NCI-H2196 (cell line): ENCODE measurements around the gene ABCB8.

Experiments used
- DNase-seq: peaks from one replicate; lab custom pipeline; 2025; ENCODE audit not compliant: unreplicated experiment; lab: John Stamatoyannopoulos, UW

The ABCB8 gene

GRCh38 chr7:151056666-151057505, 28.6 kb downstream of the ABCB8 start:
- no peak for DNase-seq

GRCh38 chr7:151057506-151057988, 29.3 kb downstream of the ABCB8 start, which contains the start of gene CDK5:
TSS of gene CDK5 (minus strand) at chr7:151057897. CDS start at chr7:151057848, 49 bp downstream.
- no peak for DNase-seq

DNA sequence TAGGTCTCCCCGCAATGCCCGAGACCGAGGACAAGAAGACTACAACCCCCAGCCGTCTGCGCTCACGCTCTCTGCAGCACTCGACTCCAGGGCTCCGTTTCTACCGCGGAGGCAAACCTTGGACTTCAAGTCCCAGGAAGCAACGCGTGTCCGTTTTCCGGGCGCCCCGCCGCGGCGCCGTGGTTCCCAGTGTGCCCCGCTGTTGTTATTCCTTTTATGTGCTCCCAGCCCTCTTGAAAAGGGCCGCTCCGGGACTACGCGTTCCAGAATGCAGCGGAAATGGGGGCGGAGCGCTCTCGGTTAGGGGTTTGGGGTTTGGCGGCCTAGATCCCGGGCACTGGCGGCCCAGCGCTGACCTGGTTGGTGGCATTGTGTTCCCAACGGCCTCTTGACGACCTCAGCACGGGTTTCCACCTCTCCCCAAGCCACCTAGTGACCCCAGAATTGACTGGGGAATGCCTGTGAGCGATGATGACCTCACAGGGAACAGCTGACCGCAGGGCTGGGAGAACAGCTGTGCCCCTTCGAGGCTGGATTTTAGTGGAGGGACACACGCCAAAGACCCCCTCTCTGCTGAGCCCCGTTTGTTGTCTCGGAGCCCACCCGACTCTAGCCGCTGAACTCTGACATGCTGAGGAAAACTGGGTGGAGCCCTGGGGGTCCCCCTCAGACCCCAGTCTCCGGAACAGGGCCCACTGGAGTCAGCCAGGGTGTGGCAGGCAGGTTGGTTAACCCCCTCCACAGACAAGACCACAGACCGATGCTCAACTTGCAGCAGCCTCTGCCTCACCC, 29.9 kb downstream of the ABCB8 start:
- peak; percentile 93 for DNase-seq

DNA sequence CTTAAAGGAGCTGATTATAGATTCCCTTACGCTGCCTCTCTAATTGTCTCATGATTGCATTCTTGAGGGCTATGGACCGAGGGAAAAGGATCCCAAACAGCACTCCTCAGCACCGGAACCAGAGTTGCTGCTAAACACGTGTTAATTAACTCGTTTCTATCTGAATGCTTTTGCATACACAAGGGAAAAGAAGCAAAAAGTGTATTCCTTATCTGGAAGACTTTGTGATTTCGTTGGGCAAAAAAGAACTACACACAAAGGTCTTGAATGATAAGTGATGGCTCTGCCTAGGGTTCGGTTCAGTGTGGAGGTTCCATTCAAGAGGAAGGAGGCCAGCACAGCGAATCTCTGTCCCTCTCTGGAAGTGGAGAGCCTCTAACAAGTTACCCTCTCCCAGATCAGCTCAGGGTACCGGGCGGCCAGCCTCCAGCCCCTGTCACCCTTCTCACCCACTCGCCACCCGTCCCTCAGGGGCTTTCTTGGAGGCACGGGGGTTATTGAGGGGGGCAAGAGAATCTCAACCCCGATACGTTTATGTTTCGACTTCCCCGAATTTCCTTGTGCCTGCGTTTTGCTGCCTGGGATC, 30.6 kb downstream of the ABCB8 start:
- no peak for DNase-seq

GRCh38 chr7:151059367-151060112, 31.3 kb downstream of the ABCB8 start, which contains the start of gene SLC4A2:
TSS of gene SLC4A2 (plus strand) at chr7:151059589. CDS start at chr7:151061988, 2,399 bp downstream.
- peak; percentile 64 for DNase-seq

- no peak for DNase-seq
These were observed 31.8 kb downstream of the ABCB8 start for GRCh38 chr7:151060113-151060415.

GRCh38 chr7:151060416-151061212, 32.4 kb downstream of the ABCB8 start:
- no peak for DNase-seq

DNA sequence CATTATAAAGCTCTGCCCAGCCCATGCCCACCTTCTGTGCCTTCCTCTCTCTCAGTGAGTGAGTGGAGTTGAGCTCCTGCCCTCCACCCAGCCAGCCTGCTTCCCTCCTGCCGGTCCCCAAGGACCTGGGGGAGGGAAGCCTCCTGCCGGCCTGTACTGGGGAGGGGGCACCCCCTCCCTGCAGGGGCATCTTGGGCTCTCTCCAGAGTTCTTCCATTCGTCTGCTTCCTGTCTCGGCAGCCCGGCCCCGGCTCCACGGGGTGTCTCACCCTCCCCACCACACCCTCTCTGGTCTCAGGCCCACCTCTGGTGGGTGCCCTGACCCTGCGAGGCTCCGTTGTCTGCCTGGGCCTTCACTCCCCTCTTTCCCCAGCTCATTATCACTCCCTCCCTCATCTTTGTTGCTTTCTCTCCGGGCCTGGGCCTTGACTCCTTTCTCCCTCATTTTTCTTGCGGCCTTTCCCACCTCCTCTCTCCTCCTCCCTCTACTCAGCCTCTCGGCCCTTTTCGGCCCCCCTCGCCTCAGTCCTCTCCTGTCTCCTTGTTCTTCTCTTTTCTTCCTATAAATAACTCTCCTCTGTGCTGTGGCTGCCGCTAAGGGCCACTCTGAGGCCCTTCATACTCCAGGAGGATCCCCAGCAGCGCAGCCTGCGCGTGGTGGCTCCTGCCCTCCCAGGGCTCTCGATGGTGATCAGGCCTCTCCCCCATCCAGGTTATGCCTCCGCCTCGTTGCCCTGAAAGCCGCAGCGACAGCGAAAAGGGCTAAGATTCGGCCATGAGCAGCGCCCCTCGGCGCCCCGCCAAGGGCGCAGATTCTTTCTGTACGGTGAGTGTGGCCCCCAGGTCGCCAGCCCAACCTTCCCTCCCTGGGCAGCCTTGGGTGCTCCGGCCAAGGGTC, 33.2 kb downstream of the ABCB8 start:
- DNase-seq = no peak

DNA sequence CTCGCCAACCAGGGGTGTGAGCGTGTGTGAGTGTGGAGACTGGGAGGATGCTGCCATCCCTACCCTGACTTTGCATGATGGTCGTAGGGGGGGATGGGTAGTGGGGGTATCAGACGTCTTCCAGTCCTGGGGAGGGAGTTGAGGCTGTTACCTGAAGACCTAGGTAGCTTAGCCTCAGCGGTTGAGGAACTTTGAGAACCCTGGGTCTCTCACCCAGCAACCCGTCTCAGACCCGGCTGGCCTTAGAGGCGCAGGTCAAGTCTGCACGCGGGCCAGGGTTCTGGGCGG, 33.8 kb downstream of the ABCB8 start:
- no peak for DNase-seq

- no peak for DNase-seq
These were observed 34.4 kb downstream of the ABCB8 start for GRCh38 chr7:151062399-151063211.

DNA sequence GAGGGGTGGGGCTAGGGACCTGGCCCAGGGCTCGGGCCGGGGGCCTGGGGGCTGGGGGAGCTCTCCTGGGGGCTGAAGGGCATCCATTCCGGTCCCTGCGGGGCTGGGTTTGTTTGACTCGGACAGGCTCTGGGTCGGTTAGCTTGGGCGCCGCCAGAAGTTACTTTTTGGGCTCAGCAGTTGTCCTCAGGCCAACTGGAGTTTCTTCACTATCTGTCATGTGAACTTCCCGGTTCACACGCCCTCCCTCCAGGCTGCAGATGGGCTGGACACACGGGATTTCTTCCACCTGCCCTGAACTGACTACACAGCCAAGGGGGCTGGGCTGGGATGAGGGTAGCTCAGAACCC, 34.9 kb downstream of the ABCB8 start:
- no peak for DNase-seq

GRCh38 chr7:151064454-151064853, 36.2 kb downstream of the ABCB8 start:
- no peak for DNase-seq

- DNase-seq = no peak
These were observed 36.7 kb downstream of the ABCB8 start for GRCh38 chr7:151064993-151065392.

DNA sequence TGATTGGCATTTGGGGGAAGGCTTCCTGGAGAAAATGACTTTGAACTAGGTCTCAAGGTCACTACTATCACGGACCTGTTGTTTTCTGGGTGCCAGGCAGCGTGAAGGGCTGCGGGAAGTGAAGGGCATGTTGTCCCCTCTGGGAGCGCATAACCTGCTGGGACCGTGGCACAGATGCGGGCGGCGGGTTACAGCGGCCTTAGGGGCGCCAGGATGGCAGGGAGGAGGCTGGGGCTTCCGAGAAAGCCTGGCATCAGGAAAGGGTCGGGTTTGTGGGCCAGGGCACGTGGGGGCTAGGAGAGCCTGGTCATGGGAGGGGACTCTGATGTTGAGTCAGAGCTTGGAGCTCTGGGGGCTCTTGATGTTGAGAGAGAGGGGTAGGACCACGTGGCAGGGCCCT, 37.3 kb downstream of the ABCB8 start:
- no peak for DNase-seq

DNA sequence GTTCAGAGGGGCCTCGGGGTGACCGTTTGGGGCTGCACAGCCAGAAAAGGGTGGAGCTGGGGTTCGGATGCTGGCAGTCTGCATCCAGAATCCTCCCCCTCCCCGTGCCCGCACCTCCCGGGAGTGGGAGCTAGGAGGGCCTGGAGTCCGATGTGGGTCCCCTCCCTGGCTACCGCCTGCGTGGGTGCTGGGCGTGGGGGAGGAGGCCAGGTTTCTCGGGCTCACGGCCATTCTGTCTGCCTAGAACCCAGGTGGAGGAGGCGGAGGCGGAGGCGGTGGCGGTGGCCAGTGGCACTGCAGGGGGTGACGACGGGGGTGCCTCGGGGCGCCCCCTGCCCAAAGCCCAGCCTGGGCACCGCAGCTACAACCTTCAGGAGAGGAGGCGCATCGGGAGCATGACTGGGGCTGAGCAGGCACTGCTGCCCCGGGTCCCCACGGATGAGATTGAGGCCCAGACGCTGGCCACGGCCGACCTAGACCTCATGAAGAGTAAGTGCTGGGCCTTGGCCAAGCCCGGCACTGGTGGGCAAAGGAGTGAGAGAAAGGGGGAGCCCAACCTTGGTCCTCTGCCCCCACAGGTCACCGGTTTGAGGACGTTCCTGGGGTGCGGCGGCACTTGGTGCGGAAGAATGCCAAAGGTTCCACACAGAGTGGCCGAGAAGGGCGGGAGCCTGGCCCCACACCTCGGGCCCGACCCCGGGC, 38.2 kb downstream of the ABCB8 start:
- no peak for DNase-seq

DNA sequence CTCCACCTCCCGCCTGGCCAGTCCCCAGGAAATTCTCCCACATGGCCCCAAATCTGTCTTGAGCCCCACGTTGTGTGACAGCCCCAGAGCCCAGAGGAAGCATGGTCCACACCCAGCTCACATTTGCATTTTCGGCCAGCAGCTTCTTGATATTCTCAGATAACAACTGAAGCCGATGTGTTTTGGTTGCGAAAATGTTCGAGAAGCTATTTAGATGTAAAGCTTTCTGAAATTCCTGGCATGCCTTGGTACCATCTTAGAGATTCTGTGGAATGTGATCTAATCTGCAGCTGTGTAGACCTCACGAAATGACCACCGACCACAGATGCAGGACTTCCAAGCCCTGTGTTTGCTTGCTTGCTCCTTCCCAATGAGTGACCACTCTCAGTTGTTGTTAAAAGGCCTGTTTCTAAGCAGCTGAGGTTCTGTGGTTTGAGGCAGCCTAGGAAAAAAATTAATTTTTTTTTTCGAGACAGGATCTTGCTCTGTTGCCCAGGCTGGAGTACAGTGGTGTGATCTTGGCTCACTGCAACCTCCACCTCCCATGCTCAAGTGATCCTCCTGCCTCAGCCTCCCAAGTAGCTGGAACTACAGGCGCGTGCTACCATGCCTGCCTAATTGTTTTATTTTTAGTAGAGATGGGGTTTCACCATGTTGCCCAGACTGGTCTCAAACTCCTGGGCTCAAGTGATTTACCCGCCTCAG, 40.0 kb downstream of the ABCB8 start:
- DNase-seq = no peak

DNA sequence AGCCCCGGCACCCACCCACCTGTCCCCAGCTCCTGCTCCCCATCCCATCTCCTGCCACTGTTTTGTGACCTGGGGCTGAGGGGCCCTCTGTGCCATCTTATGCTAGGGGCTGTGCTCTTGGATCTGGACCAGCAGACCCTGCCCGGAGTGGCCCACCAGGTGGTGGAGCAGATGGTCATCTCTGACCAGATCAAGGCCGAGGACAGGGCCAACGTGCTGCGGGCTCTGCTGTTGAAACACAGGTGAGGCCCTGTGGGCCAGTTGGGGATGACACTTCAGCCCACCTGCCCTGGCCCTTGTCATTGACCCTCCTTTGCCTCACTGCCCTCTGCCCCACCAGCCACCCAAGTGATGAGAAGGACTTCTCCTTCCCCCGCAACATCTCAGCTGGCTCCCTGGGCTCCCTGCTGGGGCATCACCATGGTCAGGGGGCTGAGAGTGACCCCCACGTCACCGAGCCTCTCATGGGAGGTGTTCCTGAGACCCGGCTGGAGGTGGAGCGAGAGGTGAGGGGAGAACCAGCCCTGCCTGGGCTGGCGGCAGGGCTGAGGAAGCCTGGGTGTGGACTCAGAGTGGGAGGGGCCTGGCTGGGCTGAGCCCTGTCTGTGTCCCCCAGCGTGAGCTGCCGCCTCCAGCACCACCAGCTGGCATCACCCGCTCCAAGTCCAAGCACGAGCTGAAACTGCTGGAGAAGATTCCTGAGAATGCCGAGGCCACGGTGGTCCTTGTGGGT, 41.8 kb downstream of the ABCB8 start:
- no peak for DNase-seq
